ENCODE measurements around the gene CAND2. TPM values are rescaled to one million over a fixed set of nuclear protein-coding genes. Genes with fewer than 3 reads are reported as not detected.
A peak's percentile ranks its signal among the peaks of the same experiment; 100 is the strongest.

CAND2 gene
- total and polyA plus RNA-seq, 7 donors = 0.60 to 24.9 (median 12.5) TPM; not detected in 1

DNA sequence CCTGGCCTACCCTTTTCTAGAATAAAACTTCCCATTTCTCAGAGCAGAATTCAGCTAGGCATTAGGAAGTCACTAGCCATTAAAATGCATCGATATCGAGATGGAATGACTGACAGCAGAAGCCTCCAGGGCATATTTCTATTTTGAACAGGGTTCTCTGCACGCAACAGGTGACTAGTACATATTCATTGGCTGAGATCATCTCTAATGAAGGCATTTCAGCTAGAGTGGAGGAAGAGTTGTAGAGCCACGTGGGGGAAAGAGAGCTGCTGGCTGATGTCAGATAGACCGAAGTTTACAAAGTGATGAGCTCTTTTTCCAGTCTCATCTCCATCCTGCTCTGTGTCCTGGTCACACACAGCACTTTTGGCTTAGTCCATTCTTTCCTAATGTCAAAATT lies 44.9 kb upstream of the CAND2 start:
- Histone ChIP-seq H3K4me3 (no peak overlapping the region), H3K9me3 (no peaks in the 10 kb centered on the region), H3K4me1 (peaks cover 0 to 17% (median 11%) of the 10 kb centered on the region in 4 donors), H3K27ac (peak overlapping the region in 1 of 4 donors; percentile 73), H3K36me3 (no peaks in the 10 kb centered on the region), H3K27me3 (no peaks in the 10 kb centered on the region)
- TF ChIP-seq CTCF (IDR thresholded peaks at IDR 0.05) = no peak
- TF ChIP-seq EP300 (IDR thresholded peaks at IDR 0.05) = no peak
- TF ChIP-seq POLR2AphosphoS5 (IDR thresholded peaks at IDR 0.05) = no peak
- no peak for TF ChIP-seq POLR2A (IDR thresholded peaks at IDR 0.05)
- intact Hi-C loops (cut with DNase I) = no loop called here
- DNase-seq = no peak
- WGBS, 2 donors = 90 to 92% methylated on average over 5 of the region's 5 CpGs

- Histone ChIP-seq H3K36me3 (no peaks in the 10 kb centered on the region), H3K27me3 (no peaks in the 10 kb centered on the region), H3K4me1 (peaks cover 0 to 17% (median 11%) of the 10 kb centered on the region in 4 donors), H3K9me3 (no peaks in the 10 kb centered on the region), H3K27ac (no peak overlapping the region), H3K4me3 (no peak overlapping the region)
- no peak for DNase-seq
- no peak for TF ChIP-seq EP300 (IDR thresholded peaks at IDR 0.05)
- TF ChIP-seq CTCF (IDR thresholded peaks at IDR 0.05) = no peak
- no peak for TF ChIP-seq POLR2A (IDR thresholded peaks at IDR 0.05)
- no peak for TF ChIP-seq POLR2AphosphoS5 (IDR thresholded peaks at IDR 0.05)
- 54 to 59% methylated on average over 3 of the region's 3 CpGs for WGBS, 2 donors
- intact Hi-C loops (cut with DNase I) = no loop called here
These were observed 44.4 kb upstream of the CAND2 start for GRCh38 chr3:12752102-12752501.

- Histone ChIP-seq H3K27ac (no peak overlapping the region), H3K4me1 (peaks cover 0 to 20% (median 11%) of the 10 kb centered on the region in 4 donors), H3K27me3 (no peaks in the 10 kb centered on the region), H3K4me3 (no peak overlapping the region), H3K36me3 (no peaks in the 10 kb centered on the region), H3K9me3 (no peaks in the 10 kb centered on the region)
- no peak for TF ChIP-seq POLR2AphosphoS5 (IDR thresholded peaks at IDR 0.05)
- TF ChIP-seq EP300 (IDR thresholded peaks at IDR 0.05) = no peak
- WGBS, 2 donors = 87 to 90% methylated on average over 2 of the region's 2 CpGs
- intact Hi-C loops (cut with DNase I) = no loop called here
- no peak for DNase-seq
These were observed 43.7 kb upstream of the CAND2 start for GRCh38 chr3:12752809-12753208.

GRCh38 chr3:12753275-12754028 lies 43.0 kb upstream of the CAND2 start:
- TF ChIP-seq CTCF (IDR thresholded peaks at IDR 0.05) (no peak), POLR2A (IDR thresholded peaks at IDR 0.05) (no peak), EP300 (IDR thresholded peaks at IDR 0.05) (no peak), POLR2AphosphoS5 (IDR thresholded peaks at IDR 0.05) (no peak)
- 84 to 85% methylated on average over 9 of the region's 9 CpGs for WGBS, 2 donors
- no peak overlapping the region for H3K27ac ChIP-seq
- no peaks in the 10 kb centered on the region for H3K36me3 ChIP-seq
- no peaks in the 10 kb centered on the region for H3K27me3 ChIP-seq
- no peaks in the 10 kb centered on the region for H3K9me3 ChIP-seq
- H3K4me1 ChIP-seq = peaks cover 0 to 26% (median 16%) of the 10 kb centered on the region in 4 donors
- no peak overlapping the region for H3K4me3 ChIP-seq
- DNase-seq = no peak
- intact Hi-C loops (cut with DNase I) = no loop called here

GRCh38 chr3:12754313-12754712 lies 42.2 kb upstream of the CAND2 start:
- no peaks in the 10 kb centered on the region for H3K9me3 ChIP-seq
- WGBS, 2 donors = 91 to 96% methylated on average over 1 of the region's 1 CpG
- intact Hi-C loops (cut with DNase I) = no loop called here
- TF ChIP-seq POLR2AphosphoS5 (IDR thresholded peaks at IDR 0.05) = no peak
- TF ChIP-seq EP300 (IDR thresholded peaks at IDR 0.05) = no peak
- no peak for TF ChIP-seq CTCF (IDR thresholded peaks at IDR 0.05)
- no peak for TF ChIP-seq POLR2A (IDR thresholded peaks at IDR 0.05)
- no peaks in the 10 kb centered on the region for H3K27me3 ChIP-seq
- DNase-seq = no peak
- no peaks in the 10 kb centered on the region for H3K36me3 ChIP-seq
- H3K4me3 ChIP-seq = no peak overlapping the region
- H3K27ac ChIP-seq = no peak overlapping the region
- peaks cover 0 to 31% (median 20%) of the 10 kb centered on the region in 4 donors for H3K4me1 ChIP-seq
